HL-60 (cell line): ENCODE data around the gene ABCA2.

ENCODE experiments used
- GABPA ChIP-seq: IDR thresholded peaks from 2 replicates; pipeline ENCODE4 v1.6.1; 2012; ENCODE audit warnings: low read depth
- TF ChIP-seq, protein P1 (sequence below): IDR thresholded peaks from one replicate; pipeline ENCODE4 v1.5.1; 2011; ENCODE audit warnings: low read length, control low read depth, inconsistent platforms; ENCODE audit not compliant: insufficient read depth

DNA sequence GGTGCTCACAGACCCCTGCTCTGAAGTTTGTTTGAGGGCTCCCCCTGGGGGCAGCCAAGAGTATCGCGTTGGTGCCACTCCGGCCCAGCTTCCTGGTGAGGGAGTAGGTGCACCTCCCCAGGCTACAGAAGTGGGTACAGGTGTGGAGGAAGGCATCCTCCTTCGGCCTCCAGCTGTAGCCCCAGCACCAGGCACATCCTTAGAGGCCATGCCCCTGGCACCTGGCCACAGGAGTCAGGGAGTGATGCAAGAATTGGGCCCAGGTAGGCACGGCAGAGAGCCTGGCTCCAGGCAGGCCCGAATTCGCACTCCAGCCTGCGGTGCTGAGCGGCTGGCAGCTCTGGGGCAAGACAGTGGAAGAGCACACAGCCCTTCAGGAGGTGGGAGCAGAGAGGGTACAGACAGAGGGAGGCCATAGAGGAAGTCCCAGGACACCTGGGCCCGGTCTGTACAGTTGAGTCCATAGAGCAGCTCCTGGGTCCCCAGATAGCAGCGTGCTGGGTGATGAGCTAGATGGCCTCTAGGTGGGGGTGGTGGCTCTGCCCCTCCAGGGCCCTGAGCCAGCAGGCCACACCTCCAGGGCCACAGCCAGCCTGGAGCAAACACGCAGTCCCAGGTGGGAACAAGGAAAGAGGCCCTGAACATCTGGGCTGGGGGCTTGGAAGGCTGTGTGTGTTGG lies 40.0 kb upstream of the ABCA2 start:
- TF ChIP-seq, protein P1, sequence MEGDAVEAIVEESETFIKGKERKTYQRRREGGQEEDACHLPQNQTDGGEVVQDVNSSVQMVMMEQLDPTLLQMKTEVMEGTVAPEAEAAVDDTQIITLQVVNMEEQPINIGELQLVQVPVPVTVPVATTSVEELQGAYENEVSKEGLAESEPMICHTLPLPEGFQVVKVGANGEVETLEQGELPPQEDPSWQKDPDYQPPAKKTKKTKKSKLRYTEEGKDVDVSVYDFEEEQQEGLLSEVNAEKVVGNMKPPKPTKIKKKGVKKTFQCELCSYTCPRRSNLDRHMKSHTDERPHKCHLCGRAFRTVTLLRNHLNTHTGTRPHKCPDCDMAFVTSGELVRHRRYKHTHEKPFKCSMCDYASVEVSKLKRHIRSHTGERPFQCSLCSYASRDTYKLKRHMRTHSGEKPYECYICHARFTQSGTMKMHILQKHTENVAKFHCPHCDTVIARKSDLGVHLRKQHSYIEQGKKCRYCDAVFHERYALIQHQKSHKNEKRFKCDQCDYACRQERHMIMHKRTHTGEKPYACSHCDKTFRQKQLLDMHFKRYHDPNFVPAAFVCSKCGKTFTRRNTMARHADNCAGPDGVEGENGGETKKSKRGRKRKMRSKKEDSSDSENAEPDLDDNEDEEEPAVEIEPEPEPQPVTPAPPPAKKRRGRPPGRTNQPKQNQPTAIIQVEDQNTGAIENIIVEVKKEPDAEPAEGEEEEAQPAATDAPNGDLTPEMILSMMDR = peak; percentile 74
- no peak for TF ChIP-seq GABPA
